ENCODE results near the gene LIPF.
"Not testable (repeated sequence)": the region's sequence is repeated elsewhere in the genome, so short reads cannot be mapped to it uniquely, and the experiment has no call there.

LIPF gene

GRCh38 chr10:88705958-88706357 is 41.7 kb downstream of the LIPF start, which contains the start of gene LIPK:
Gene LIPK, plus strand, starts transcription at chr10:88706249. Its CDS starts 18,295 bp downstream, at chr10:88724544.
- Histone ChIP-seq H3K27me3 (ENCODE audit: insufficient read depth, poor library complexity, severe bottlenecking) (no peaks in the 10 kb centered on the region), H3K9me3 (ENCODE audit: severe bottlenecking) (no peaks in the 10 kb centered on the region), H3K27ac (ENCODE audit: poor library complexity, severe bottlenecking) (peak within 1 kb of the TSS; percentile 52), H3K36me3 (ENCODE audit: low read depth) (no peaks in the 10 kb centered on the region), H3K4me3 (ENCODE audit: severe bottlenecking) (no peak within 1 kb of the TSS), H3K4me1 (ENCODE audit: insufficient read depth, poor library complexity, severe bottlenecking) (peaks cover 51% of the 10 kb centered on the region)
- no peak for DNase-seq (ENCODE audit: low spot score)
- TF ChIP-seq CTCF (IDR thresholded peaks at IDR 0.05; ENCODE audit: poor library complexity, severe bottlenecking): no peak
- peak; percentile 26 for ATAC-seq (ENCODE audit: low read depth)

- no peaks in the 10 kb centered on the region for H3K9me3 ChIP-seq (ENCODE audit: severe bottlenecking)
- no peak overlapping the region for H3K4me3 ChIP-seq (ENCODE audit: severe bottlenecking)
- no peaks in the 10 kb centered on the region for H3K36me3 ChIP-seq (ENCODE audit: low read depth)
- DNase-seq (ENCODE audit: low spot score) (no peak), ATAC-seq (ENCODE audit: low read depth) (peak; percentile 86)
- no peaks in the 10 kb centered on the region for H3K27me3 ChIP-seq (ENCODE audit: insufficient read depth, poor library complexity, severe bottlenecking)
- TF ChIP-seq CTCF (IDR thresholded peaks at IDR 0.05; ENCODE audit: poor library complexity, severe bottlenecking): no peak
- peak overlapping the region; percentile 52 for H3K27ac ChIP-seq (ENCODE audit: poor library complexity, severe bottlenecking)
- peaks cover 48% of the 10 kb centered on the region for H3K4me1 ChIP-seq (ENCODE audit: insufficient read depth, poor library complexity, severe bottlenecking)
These were observed 43.4 kb downstream of the LIPF start for GRCh38 chr10:88707429-88708155.

DNA sequence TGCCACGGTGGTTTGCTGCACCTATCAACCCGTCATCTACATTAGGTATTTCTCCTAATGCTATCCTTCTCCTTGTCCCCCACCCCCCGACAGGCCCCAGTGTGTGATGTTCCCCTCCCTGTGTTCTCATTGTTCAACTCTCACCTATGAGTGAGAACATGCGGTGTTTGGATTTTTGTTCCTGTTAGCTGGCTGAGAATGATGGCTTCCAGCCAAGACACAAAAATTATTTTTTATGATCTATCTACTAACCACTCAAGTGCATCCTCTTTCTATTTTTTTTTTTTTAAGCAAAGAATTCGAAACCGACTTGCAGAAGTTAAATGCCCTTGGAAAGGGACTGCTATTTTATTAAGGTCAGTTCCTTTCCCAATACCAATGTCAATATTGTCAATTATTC is 45.1 kb downstream of the LIPF start:
- DNase-seq (ENCODE audit: low spot score); H3K27ac ChIP-seq (ENCODE audit: poor library complexity, severe bottlenecking); H3K4me3 ChIP-seq (ENCODE audit: severe bottlenecking); H3K27me3 ChIP-seq (ENCODE audit: insufficient read depth, poor library complexity, severe bottlenecking); H3K9me3 ChIP-seq (ENCODE audit: severe bottlenecking); ATAC-seq (ENCODE audit: low read depth); H3K36me3 ChIP-seq (ENCODE audit: low read depth): not testable (repeated sequence)
- H3K4me1 ChIP-seq (ENCODE audit: insufficient read depth, poor library complexity, severe bottlenecking): peaks cover 37% of the 10 kb centered on the region

GRCh38 chr10:88715517-88715916 is 51.3 kb downstream of the LIPF start:
- ATAC-seq (ENCODE audit: low read depth) (no peak), DNase-seq (ENCODE audit: low spot score) (no peak)
- Histone ChIP-seq H3K9me3 (ENCODE audit: severe bottlenecking) (no peaks in the 10 kb centered on the region), H3K27ac (ENCODE audit: poor library complexity, severe bottlenecking) (no peak overlapping the region), H3K4me1 (ENCODE audit: insufficient read depth, poor library complexity, severe bottlenecking) (no peaks in the 10 kb centered on the region), H3K27me3 (ENCODE audit: insufficient read depth, poor library complexity, severe bottlenecking) (no peaks in the 10 kb centered on the region), H3K4me3 (ENCODE audit: severe bottlenecking) (no peak overlapping the region), H3K36me3 (ENCODE audit: low read depth) (no peaks in the 10 kb centered on the region)
- TF ChIP-seq CTCF (IDR thresholded peaks at IDR 0.05; ENCODE audit: poor library complexity, severe bottlenecking): no peak

GRCh38 chr10:88721392-88721791 is 57.1 kb downstream of the LIPF start:
- no peaks in the 10 kb centered on the region for H3K4me1 ChIP-seq (ENCODE audit: insufficient read depth, poor library complexity, severe bottlenecking)
- H3K36me3 ChIP-seq (ENCODE audit: low read depth): no peaks in the 10 kb centered on the region
- TF ChIP-seq CTCF (IDR thresholded peaks at IDR 0.05; ENCODE audit: poor library complexity, severe bottlenecking): no peak
- H3K4me3 ChIP-seq (ENCODE audit: severe bottlenecking): no peak overlapping the region
- no peaks in the 10 kb centered on the region for H3K9me3 ChIP-seq (ENCODE audit: severe bottlenecking)
- H3K27me3 ChIP-seq (ENCODE audit: insufficient read depth, poor library complexity, severe bottlenecking): no peaks in the 10 kb centered on the region
- no peak overlapping the region for H3K27ac ChIP-seq (ENCODE audit: poor library complexity, severe bottlenecking)
- ATAC-seq (ENCODE audit: low read depth): no peak
- DNase-seq (ENCODE audit: low spot score): no peak

Measured in RWPE2 (cell line).